B cell (primary cell): ENCODE results near the gene TAF4.

Experiments
- EZH2 ChIP-seq: IDR thresholded peaks from 2 replicates; pipeline ENCODE4 v1.6.1; 2012; ENCODE audit warnings: borderline replicate concordance, low read depth, mild to moderate bottlenecking, moderate library complexity, low read length; ENCODE audit not compliant: insufficient read depth, poor library complexity, severe bottlenecking
- TF ChIP-seq, protein P1 (sequence below): fragments of 200-600 bp; IDR thresholded peaks from one replicate; pipeline ENCODE4 v1.8.0; 2022; ENCODE audit warnings: antibody characterized with exemption, mild to moderate bottlenecking

- TF ChIP-seq, protein P1, sequence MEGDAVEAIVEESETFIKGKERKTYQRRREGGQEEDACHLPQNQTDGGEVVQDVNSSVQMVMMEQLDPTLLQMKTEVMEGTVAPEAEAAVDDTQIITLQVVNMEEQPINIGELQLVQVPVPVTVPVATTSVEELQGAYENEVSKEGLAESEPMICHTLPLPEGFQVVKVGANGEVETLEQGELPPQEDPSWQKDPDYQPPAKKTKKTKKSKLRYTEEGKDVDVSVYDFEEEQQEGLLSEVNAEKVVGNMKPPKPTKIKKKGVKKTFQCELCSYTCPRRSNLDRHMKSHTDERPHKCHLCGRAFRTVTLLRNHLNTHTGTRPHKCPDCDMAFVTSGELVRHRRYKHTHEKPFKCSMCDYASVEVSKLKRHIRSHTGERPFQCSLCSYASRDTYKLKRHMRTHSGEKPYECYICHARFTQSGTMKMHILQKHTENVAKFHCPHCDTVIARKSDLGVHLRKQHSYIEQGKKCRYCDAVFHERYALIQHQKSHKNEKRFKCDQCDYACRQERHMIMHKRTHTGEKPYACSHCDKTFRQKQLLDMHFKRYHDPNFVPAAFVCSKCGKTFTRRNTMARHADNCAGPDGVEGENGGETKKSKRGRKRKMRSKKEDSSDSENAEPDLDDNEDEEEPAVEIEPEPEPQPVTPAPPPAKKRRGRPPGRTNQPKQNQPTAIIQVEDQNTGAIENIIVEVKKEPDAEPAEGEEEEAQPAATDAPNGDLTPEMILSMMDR, result no peak
- TF ChIP-seq EZH2, result no peak
Measured at GRCh38 chr20:62040933-62041332, 24.7 kb downstream of the TAF4 start.
